ENCODE results near the gene ZNF219. TPM values are rescaled to one million over a fixed set of nuclear protein-coding genes. Genes with fewer than 3 reads are reported as not detected.

Gene ZNF219
- total RNA-seq, 1 experiment from 2014 or later = 19.9 TPM

DNA sequence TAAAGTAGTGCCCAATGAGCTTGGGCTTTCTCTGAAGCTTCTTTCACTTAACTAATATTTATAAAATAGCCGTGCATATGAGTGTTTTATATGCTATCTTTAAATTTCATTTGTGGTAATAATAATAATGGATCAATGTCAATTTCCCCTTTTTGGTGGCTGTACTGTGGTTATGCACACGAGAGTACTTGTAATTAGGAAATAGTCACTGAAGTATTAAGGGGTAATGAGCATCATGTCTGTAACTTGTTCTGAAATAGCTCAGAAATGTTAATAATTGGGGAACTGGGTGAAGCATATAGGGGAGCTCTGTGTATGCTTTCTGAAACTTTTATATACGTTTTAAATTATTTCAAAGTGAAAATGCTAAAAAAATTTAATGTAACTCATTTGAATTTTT is 47.9 kb downstream of the ZNF219 start:
- intact Hi-C loops (cut with micrococcal nuclease; ENCODE audit: unreplicated experiment) (no loop called here), in situ Hi-C loops (cut with HindIII; ENCODE audit: low pct_unique_long_range_greater_than_20kb, low sequenced_read_pairs) (no loop called here)

GRCh38 chr14:21049271-21049673 is 49.2 kb downstream of the ZNF219 start:
- TF ChIP-seq, protein P1, sequence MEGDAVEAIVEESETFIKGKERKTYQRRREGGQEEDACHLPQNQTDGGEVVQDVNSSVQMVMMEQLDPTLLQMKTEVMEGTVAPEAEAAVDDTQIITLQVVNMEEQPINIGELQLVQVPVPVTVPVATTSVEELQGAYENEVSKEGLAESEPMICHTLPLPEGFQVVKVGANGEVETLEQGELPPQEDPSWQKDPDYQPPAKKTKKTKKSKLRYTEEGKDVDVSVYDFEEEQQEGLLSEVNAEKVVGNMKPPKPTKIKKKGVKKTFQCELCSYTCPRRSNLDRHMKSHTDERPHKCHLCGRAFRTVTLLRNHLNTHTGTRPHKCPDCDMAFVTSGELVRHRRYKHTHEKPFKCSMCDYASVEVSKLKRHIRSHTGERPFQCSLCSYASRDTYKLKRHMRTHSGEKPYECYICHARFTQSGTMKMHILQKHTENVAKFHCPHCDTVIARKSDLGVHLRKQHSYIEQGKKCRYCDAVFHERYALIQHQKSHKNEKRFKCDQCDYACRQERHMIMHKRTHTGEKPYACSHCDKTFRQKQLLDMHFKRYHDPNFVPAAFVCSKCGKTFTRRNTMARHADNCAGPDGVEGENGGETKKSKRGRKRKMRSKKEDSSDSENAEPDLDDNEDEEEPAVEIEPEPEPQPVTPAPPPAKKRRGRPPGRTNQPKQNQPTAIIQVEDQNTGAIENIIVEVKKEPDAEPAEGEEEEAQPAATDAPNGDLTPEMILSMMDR (IDR thresholded peaks at IDR 0.05) = no peak
- TF ChIP-seq, protein P2, sequence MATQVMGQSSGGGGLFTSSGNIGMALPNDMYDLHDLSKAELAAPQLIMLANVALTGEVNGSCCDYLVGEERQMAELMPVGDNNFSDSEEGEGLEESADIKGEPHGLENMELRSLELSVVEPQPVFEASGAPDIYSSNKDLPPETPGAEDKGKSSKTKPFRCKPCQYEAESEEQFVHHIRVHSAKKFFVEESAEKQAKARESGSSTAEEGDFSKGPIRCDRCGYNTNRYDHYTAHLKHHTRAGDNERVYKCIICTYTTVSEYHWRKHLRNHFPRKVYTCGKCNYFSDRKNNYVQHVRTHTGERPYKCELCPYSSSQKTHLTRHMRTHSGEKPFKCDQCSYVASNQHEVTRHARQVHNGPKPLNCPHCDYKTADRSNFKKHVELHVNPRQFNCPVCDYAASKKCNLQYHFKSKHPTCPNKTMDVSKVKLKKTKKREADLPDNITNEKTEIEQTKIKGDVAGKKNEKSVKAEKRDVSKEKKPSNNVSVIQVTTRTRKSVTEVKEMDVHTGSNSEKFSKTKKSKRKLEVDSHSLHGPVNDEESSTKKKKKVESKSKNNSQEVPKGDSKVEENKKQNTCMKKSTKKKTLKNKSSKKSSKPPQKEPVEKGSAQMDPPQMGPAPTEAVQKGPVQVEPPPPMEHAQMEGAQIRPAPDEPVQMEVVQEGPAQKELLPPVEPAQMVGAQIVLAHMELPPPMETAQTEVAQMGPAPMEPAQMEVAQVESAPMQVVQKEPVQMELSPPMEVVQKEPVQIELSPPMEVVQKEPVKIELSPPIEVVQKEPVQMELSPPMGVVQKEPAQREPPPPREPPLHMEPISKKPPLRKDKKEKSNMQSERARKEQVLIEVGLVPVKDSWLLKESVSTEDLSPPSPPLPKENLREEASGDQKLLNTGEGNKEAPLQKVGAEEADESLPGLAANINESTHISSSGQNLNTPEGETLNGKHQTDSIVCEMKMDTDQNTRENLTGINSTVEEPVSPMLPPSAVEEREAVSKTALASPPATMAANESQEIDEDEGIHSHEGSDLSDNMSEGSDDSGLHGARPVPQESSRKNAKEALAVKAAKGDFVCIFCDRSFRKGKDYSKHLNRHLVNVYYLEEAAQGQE (IDR thresholded peaks at IDR 0.05; ENCODE audit: insufficient read depth in 1 of 2, low read depth in 2 of 2, low read length in 1 of 2) = no peak
- TF ChIP-seq POLR2AphosphoS5 (IDR thresholded peaks at IDR 0.05; ENCODE audit: low read depth, low read length) (no peak), SIN3A (IDR thresholded peaks at IDR 0.05; ENCODE audit: borderline replicate concordance, insufficient read depth, low read depth, low read length) (no peak), TCF7L2 (IDR thresholded peaks at IDR 0.05; ENCODE audit: low read depth, low read length) (no peak)
- Histone ChIP-seq H3K36me3 (ENCODE audit: control insufficient read depth, insufficient read depth, low read length) (no peaks in the 10 kb centered on the region), H3K9me3 (ENCODE audit: control insufficient read depth, insufficient read depth, low read depth, low read length) (no peaks in the 10 kb centered on the region), H3K4me1 (ENCODE audit: control insufficient read depth, insufficient read depth, low read length) (no peaks in the 10 kb centered on the region), H3K27ac (ENCODE audit: low read length) (no peak overlapping the region), H3K27me3 (ENCODE audit: control insufficient read depth, insufficient read depth, low read length) (peaks cover 2% of the 10 kb centered on the region; the same call in 1 of the 2 replicates), H3K4me3 (ENCODE audit: low read depth in 2 of 2, low read length in 2 of 2) (no peak overlapping the region)
- ChIA-PET POLR2A (no interaction called here), CTCF (no interaction called here)
- intact Hi-C loops (cut with micrococcal nuclease; ENCODE audit: unreplicated experiment) = no loop called here
- in situ Hi-C loops (cut with HindIII; ENCODE audit: low pct_unique_long_range_greater_than_20kb, low sequenced_read_pairs) = no loop called here
- ATAC-seq (no peak), DNase-seq (ENCODE audit: low read depth, low spot score) (no peak)
- BruUV-seq (replicated peaks) = no TSS peak

More for the DNA sequence above, 47.9 kb downstream of the ZNF219 start:
- TF ChIP-seq, protein P1 (IDR thresholded peaks at IDR 0.05) = no peak
- TF ChIP-seq POLR2AphosphoS5 (IDR thresholded peaks at IDR 0.05; ENCODE audit: low read depth, low read length) (no peak), SIN3A (IDR thresholded peaks at IDR 0.05; ENCODE audit: borderline replicate concordance, insufficient read depth, low read depth, low read length) (no peak), TCF7L2 (IDR thresholded peaks at IDR 0.05; ENCODE audit: low read depth, low read length) (no peak)
- TF ChIP-seq, protein P2 (IDR thresholded peaks at IDR 0.05; ENCODE audit: insufficient read depth in 1 of 2, low read depth in 2 of 2, low read length in 1 of 2) = no peak
- Histone ChIP-seq H3K27ac (ENCODE audit: low read length) (no peak overlapping the region), H3K36me3 (ENCODE audit: control insufficient read depth, insufficient read depth, low read length) (no peaks in the 10 kb centered on the region), H3K4me3 (ENCODE audit: low read depth in 2 of 2, low read length in 2 of 2) (no peak overlapping the region), H3K4me1 (ENCODE audit: control insufficient read depth, insufficient read depth, low read length) (no peaks in the 10 kb centered on the region), H3K27me3 (ENCODE audit: control insufficient read depth, insufficient read depth, low read length) (peaks cover under 1% of the 10 kb centered on the region; the same call in 1 of the 2 replicates), H3K9me3 (ENCODE audit: control insufficient read depth, insufficient read depth, low read depth, low read length) (no peaks in the 10 kb centered on the region)
- no TSS peak for BruUV-seq (replicated peaks)
- CTCF ChIA-PET = no interaction called here
- no peak for DNase-seq (ENCODE audit: low read depth, low spot score)
- no peak for ATAC-seq
- POLR2A ChIA-PET = no interaction called here

Measured in Panc1 (cell line).